NCI-H748 treated with DMSO at 0.1 percent for 48 hours (cell line): Measurements from ENCODE around the gene NUTF2.

ENCODE experiments used
- DNase-seq: peaks from one replicate; lab custom pipeline; 2025; lab: John Stamatoyannopoulos, UW

NUTF2 gene

DNA sequence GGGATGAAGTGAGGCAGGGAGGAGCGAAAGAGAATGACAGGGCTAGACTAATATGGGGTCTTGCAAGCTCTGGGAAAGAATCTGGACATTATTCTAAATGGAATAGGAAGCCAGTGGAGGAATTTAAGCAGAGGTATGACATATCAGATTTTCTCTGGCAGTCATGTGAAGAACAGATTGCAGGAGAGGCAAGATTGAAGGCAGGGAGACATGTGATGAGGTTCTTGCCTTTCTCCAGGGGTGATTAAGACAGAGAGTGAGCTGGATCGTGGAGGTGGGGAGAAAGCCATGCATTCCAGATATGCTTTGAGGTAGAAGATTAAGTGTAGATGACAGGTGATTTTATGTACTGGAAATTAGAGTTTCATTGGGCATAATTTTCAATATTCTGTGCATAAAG lies 8.9 kb upstream of the NUTF2 start:
- DNase-seq, result no peak

DNA sequence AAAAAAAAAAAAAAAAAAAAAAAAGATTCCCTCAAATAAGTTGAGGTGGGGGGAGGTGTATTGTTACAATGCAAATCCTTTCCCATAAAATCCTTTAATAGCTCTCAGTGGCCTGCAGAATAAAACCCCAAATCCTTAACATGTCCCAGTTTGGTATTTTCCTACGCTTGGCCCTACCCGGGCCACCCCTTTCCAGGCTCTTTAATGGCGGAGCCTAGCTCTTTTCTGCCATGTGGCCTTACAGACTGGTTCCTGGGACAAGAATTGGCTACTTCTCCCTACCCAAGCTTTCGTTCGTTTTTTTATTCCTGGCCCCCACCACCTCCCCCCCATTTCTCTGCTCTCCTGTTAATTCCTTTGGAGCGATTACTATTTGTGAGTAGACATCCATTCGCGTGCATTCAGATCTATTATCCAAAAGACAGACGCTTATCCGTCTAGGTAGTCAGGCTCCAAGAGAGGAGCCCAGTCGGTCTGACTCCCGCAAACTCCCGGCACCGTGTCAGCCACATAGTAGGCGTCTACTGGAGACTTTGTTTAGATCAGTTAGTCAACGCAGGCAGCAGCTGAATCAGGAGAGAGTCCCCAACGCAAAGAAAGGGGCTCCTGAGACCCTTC lies 5.4 kb upstream of the NUTF2 start:
- DNase-seq, result no peak

GRCh38 chr16:67841816-67842508 lies 4.8 kb upstream of the NUTF2 start, which contains the start of gene THAP11:
THAP11 (plus strand) TSS chr16:67842320; CDS start chr16:67842555, 235 bp downstream.
- peak; percentile 90 for DNase-seq

DNA sequence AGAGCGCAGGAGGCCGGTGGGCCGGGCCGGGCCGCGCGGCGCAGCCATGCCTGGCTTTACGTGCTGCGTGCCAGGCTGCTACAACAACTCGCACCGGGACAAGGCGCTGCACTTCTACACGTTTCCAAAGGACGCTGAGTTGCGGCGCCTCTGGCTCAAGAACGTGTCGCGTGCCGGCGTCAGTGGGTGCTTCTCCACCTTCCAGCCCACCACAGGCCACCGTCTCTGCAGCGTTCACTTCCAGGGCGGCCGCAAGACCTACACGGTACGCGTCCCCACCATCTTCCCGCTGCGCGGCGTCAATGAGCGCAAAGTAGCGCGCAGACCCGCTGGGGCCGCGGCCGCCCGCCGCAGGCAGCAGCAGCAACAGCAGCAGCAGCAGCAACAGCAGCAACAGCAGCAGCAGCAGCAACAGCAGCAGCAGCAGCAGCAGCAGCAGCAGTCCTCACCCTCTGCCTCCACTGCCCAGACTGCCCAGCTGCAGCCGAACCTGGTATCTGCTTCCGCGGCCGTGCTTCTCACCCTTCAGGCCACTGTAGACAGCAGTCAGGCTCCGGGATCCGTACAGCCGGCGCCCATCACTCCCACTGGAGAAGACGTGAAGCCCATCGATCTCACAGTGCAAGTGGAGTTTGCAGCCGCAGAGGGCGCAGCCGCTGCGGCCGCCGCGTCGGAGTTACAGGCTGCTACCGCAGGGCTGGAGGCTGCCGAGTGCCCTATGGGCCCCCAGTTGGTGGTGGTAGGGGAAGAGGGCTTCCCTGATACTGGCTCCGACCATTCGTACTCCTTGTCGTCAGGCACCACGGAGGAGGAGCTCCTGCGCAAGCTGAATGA lies 4.0 kb upstream of the NUTF2 start:
- no peak for DNase-seq

- no peak for DNase-seq
Measured at GRCh38 chr16:67843343-67843765, 3.4 kb upstream of the NUTF2 start.

DNA sequence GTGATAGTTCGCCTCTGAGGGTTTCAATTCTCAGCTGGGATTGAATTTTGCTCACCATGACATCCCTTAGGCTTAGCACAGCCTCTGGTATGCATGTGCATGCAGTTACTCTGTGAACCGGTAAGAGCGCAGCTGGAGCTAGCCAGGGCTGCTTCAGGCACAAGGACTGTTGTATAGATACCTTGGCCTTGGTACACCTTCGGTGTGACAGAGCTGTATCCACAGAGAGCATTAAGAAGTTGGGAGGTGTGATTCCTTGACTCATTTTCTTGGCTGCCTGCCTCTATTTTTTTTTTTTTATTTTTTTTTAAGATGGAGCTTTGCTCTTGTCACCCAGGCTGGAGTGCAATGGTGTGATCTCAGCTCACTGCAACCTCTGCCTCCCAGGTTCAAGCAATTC lies 2.2 kb upstream of the NUTF2 start:
- DNase-seq, result no peak

- DNase-seq, result no peak
Measured at GRCh38 chr16:67845291-67846062, 1.3 kb upstream of the NUTF2 start.

GRCh38 chr16:67846063-67846319 lies 742 bp upstream of the NUTF2 start:
- no peak for DNase-seq

- no peak for DNase-seq
Measured at GRCh38 chr16:67847064-67847861, 530 bp downstream of the NUTF2 start, which contains the start of gene CENPT. CENPT (minus strand) TSS chr16:67847693; CDS start chr16:67833859, 13,834 bp downstream.

DNA sequence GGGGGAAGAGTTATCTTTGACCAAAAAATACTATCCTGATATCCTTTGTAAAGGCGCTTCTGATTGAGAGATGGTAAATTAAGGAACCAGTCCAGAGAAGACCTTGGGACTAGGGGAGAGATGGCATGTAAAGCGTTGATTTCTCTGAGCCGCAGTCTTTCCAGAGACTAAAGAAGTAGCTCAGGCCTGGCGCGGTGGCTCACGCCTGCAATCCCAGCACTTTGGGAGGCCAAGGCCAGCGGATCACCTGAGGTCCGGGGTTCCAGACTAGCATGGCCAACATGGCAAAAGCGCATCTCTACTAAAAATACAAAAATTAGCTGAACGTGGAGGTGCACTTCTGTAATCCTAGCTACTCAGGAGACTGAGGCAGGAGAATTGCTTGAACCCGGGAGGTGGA lies 1.4 kb downstream of the NUTF2 start:
- no peak for DNase-seq

DNA sequence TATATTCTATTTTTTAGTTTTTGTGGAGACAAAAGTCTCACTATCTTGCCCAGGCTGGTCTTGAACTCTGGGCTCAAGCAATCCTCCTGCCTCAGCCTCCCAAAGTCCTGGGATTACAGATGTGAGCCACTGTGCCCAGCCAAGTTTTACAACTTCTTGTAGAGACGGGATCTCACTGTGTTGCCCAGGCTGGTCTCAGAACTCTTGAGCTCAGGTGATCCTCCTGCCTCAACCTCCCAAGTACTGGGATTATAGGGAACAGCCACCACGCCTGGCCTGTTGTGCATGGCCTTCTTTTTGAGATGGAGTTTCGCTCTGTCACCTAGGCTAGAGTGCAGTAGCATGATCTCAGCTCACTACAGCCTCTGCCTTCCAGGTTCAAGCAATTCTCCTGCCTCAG lies 6.9 kb downstream of the NUTF2 start:
- DNase-seq, result no peak

- no peak for DNase-seq
Measured at GRCh38 chr16:67855789-67856188, 9.1 kb downstream of the NUTF2 start.

DNA sequence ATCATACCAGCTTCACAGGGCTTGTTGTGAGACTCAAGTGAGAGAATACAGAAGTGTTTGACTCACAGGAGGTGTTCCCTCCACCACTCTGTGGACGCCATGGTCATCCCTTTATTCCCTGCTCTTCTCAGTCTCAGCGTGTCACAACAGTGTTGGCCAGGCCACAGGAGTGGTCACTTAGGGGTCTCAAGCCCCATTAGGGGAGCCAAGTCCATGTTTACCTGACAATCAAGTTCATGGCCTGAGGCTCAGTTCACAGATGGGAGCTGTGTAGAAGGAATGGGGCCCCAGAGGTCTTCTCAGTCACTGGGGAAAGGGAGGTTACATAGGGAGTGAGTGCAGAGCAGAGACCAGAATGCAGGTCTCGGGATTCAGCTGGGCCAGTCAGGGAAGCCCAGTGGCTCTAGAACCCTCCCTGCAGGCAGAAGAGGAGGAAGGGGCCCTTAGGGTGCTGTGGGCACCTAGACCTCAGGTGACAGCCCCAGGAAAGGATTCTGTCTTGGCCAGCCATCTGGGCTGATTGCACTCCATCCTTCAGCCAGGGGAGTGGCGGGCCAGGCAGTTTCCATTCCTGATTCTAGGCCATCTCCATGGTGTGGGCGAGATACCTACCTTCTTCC lies 10.3 kb downstream of the NUTF2 start:
- no peak for DNase-seq

DNA sequence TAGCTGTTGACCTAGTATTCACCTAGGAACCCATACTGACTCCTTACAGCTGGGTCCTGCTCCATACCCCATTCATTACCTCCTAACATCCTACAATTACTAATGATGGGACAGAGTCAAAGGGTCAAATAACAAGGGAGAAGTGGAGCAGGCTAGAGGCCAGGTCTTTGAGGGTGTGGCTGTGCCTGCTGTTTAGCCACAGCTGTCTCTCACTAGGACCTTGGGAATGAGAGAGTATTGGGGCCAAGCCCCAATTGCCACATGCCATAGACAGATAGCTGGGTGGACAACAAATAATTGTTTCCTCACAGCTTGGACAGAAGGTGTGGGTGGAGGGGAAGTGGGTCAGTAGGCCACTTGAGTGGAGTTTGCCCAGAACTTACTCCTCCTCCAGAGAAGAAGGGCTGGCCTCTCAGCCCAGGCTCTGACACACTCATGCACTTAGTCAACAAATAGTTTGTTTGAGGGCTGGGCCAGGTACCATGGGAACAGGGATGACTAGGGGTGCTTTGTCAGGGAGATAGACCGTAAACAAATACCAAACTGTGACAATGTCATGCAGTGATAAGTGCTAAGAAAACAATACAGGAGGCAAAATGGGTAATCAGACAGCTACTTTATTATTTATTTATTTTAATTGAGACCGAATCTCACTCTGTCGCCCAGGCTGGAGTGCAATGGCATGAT lies 11.0 kb downstream of the NUTF2 start:
- DNase-seq, result peak; percentile 87

- no peak for DNase-seq
Measured at GRCh38 chr16:67858500-67858899, 11.8 kb downstream of the NUTF2 start.

DNA sequence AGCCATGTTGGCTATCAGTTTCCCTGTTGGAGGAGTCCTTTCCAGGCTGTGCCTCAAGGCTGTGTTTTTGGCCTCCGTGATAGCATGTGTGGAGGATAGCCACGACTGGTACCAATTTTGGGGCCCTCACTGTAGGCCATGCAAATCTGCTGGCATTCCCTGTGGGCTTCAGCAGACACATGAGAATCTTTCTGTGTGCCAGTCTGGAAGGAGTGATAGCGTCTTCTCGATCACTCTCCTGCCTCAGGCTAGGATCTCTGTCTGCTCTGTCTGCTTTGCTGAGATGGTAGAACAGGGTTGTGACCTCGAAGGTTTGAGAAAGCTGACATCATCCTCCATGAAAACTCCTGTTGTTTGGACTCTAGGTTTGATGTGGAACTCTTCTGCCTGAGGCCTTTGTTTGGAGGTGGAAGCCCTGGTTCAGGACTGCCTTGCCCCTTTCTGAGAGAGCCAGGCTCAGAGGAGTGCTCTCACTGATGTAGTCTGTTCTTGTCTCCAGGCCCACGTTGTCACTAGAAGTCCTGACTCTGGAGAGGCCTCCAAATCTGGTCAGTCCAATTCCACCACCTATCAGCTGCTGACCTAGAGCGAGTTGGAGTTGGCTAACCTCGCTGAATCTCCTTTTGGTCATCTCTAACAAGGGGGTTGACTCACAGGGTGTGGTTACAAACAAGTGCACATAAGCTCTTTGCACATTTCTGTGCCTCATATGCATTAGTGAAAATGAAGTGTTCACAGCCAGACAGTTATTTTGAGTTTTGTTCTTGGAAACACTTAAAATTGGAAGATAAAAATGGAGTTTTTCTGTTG lies 14.1 kb downstream of the NUTF2 start:
- no peak for DNase-seq

DNA sequence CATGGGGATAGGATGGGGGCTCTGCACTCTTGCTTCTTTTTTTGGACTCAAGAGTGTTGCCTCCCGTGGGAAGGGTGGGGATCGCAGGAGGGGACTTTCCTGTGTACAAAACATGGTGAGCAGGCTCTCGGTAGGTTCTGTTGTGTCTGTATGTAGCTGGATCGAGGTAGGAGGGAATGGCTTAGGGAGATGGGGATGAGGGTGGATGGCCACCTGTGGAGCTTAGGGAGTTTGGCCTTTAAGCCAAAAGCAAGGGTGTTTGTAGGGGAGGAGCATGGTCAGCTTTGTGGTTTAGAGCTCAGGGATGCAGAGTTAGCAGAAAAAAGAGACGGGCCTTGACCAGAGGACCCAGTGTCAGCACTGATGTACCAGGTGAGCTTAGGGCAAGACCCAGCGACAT lies 15.1 kb downstream of the NUTF2 start:
- DNase-seq, result no peak

DNA sequence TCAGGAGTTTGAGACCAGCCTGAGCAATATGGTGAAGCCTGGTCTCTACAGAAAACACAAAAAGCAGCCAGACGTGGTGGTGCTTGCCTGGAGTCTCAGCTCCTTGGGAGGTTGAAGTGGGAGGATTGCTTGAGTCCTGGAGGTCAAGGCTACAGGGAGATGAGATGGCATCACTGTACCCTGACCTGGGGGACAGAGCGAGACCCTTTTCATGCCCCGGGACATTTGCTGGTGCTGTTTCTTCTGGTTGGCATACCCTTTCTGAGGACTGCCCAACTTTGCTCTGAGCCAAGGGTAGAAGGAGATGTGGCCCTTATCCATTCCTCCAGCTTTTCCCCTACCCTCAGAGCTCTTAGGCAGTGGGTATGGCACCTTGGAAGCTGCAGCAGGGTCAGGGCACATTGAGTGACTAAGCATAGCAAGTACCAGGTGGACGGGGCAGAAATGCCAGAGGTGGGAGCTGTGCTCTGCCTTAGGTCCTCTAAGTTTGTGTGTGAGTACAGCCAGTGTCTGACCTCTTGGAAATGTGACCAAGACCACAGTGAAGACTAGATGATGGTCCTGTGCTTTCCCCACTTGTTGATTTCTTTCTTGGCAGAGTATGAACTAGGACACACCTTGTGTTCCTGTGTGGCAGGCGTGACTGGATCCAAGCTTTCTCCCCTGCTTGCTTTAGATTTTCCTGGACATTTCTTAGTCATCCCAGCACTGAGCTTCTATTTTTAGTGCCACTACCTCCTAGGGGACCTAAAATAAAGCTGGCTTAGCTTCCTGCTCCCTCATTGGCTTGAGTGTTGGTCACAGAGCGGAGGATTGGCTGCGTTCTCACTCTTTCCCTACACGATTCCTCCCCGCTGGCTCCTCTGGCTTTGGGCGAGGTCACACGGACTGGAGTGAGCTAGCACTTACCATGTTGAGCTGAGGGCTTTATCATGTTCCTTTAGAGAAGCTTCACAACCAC lies 16.2 kb downstream of the NUTF2 start:
- DNase-seq, result no peak
